Aorta (tissue), 5 donors: ENCODE data around the gene A3GALT2. TPM values are rescaled to one million over a fixed set of nuclear protein-coding genes. Genes with fewer than 3 reads are reported as not detected.
A peak's percentile ranks its signal among the peaks of the same experiment; 100 is the strongest.

ENCODE experiments used
- ATAC-seq: fragments of 200-7000 bp; cut with Tn5 transposase; one replicate; pipeline ENCODE4 v1.9.1; 2022; ENCODE audit warnings: moderate library complexity; ENCODE audit not compliant: low FRiP score
- DNase-seq, 2 donors: peaks; one replicate each; pipeline ENCODE4 v3.0.0-alpha.2; 2020
- H3K27ac ChIP-seq, 2 donors: one replicate each; pipeline ENCODE4 v1.5.1; 2013; ENCODE audit warnings: low read length in 2 of 2, mild to moderate bottlenecking in 2 of 2, moderate library complexity in 2 of 2, control low read depth in 1 of 2, inconsistent platforms in 1 of 2, low read depth in 1 of 2
- H3K27me3 ChIP-seq, 2 donors: one replicate each; pipeline ENCODE4 v1.6.1; 2013; ENCODE audit warnings: control low read depth in 1 of 2, low read length in 1 of 2, mild to moderate bottlenecking in 1 of 2, moderate library complexity in 1 of 2; ENCODE audit not compliant: insufficient read depth in 2 of 2, control insufficient read depth in 1 of 2
- H3K36me3 ChIP-seq, 2 donors: one replicate each; pipeline ENCODE4 v1.6.1; 2013; ENCODE audit warnings: control low read depth in 1 of 2, low read length in 1 of 2, mild to moderate bottlenecking in 1 of 2; ENCODE audit not compliant: insufficient read depth in 2 of 2, control insufficient read depth in 1 of 2
- H3K4me1 ChIP-seq, 2 donors: one replicate each; pipeline ENCODE4 v1.6.1; 2013; ENCODE audit warnings: low read length in 2 of 2, control low read depth in 1 of 2, mild to moderate bottlenecking in 1 of 2, moderate library complexity in 1 of 2; ENCODE audit not compliant: insufficient read depth in 2 of 2, control insufficient read depth in 1 of 2
- H3K4me3 ChIP-seq, 2 donors: one replicate each; pipeline ENCODE4 v1.5.1; 2013; ENCODE audit warnings: low read length in 2 of 2, control low read depth in 1 of 2, mild to moderate bottlenecking in 1 of 2
- H3K9me3 ChIP-seq: one replicate; pipeline ENCODE4 v1.6.1; 2013; ENCODE audit warnings: mild to moderate bottlenecking, low read length; ENCODE audit not compliant: control insufficient read depth
- WGBS, 2 donors: extraction: QIAGEN DNeasy Blood & Tissue Kit; methylation state at CpG; one replicate each; pipeline ENCODE4 v1.1.7; 2013; 5-methylcytosine and 5-hydroxymethylcytosine counted together
- intact Hi-C, 2 donors: fragments of 100-400 bp; cut with DNase I; formaldehyde crosslinking; loops; one replicate each; pipeline versions ENCODE4 v1.14.2 to v1.15.0; 2022
- polyA plus RNA-seq, 2 donors: library from polyadenylated mRNA; stranded (reverse); fragments of 200-250 nt; gene quantifications; one replicate each; pipeline ENCODE4 v1.2.3, GENCODE V29; 2013
- total RNA-seq, 2 donors: library from RNA; stranded (reverse); fragmentation: NEBNext Ultra II Directional; extraction: Animal tissue kit (Norgen Biotek cat#: 25700); gene quantifications; one replicate each; pipeline ENCODE4 v1.2.1, GENCODE V29; 2021
- donor health status: healthy with polysubstance abuse.
- donor health status: Bipolar disorder and iron deficiency.
- donor health status: DM: no; HTN: no; CAD: no.
- donor health status: DM: no; HTN: no; CAD: no.
- donor health status: DM: yes; HTN: yes; CAD: no.

A3GALT2 gene
- total and polyA plus RNA-seq, 4 donors = 0.36 to 0.81 TPM; not detected in 2

- H3K4me1 ChIP-seq = no peaks in the 10 kb centered on the region
- H3K36me3 ChIP-seq = peaks cover 6 to 23% of the 10 kb centered on the region in 2 donors
- intact Hi-C loops = no loop called here
- H3K4me3 ChIP-seq = no peak overlapping the region
- ATAC-seq (no peak), DNase-seq (peak; percentile 28 to 48)
- WGBS, 2 donors = 46 to 66% methylated on average over 22 of the region's 22 CpGs
- no peaks in the 10 kb centered on the region for H3K9me3 ChIP-seq
- no peaks in the 10 kb centered on the region for H3K27me3 ChIP-seq
- no peak overlapping the region for H3K27ac ChIP-seq
Measured at GRCh38 chr1:33324677-33325575, 4.0 kb upstream of the A3GALT2 start.

- Histone ChIP-seq H3K27me3 (no peaks in the 10 kb centered on the region), H3K4me3 (no peak overlapping the region), H3K27ac (no peak overlapping the region), H3K9me3 (no peaks in the 10 kb centered on the region), H3K36me3 (peaks cover 6 to 16% of the 10 kb centered on the region in 2 donors), H3K4me1 (no peaks in the 10 kb centered on the region)
- ATAC-seq (no peak), DNase-seq (peak in 1 of 2 donors; percentile 59)
- intact Hi-C loops = no loop called here
- whole genome bisulfite sequencing, 2 donors = 57 to 75% methylated on average over 14 of the region's 14 CpGs
Measured at GRCh38 chr1:33323663-33324477, 3.0 kb upstream of the A3GALT2 start.

GRCh38 chr1:33322870-33323585 lies 2.1 kb upstream of the A3GALT2 start:
- no peaks in the 10 kb centered on the region for H3K27me3 ChIP-seq
- intact Hi-C loops = no loop called here
- DNase-seq = peak; percentile 6 to 34
- ATAC-seq = no peak
- H3K4me1 ChIP-seq = no peaks in the 10 kb centered on the region
- no peak overlapping the region for H3K4me3 ChIP-seq
- no peak overlapping the region for H3K27ac ChIP-seq
- no peaks in the 10 kb centered on the region for H3K9me3 ChIP-seq
- H3K36me3 ChIP-seq = peaks cover 6 to 15% of the 10 kb centered on the region in 2 donors
- 68 to 69% methylated on average over 10 of the region's 10 CpGs for WGBS, 2 donors

GRCh38 chr1:33322109-33322508 lies 1.2 kb upstream of the A3GALT2 start:
- intact Hi-C loops = no loop called here
- no peak overlapping the region for H3K4me3 ChIP-seq
- H3K36me3 ChIP-seq = peaks cover 6 to 14% of the 10 kb centered on the region in 2 donors
- H3K27ac ChIP-seq = no peak overlapping the region
- DNase-seq (peak; percentile 22 to 45), ATAC-seq (no peak)
- no peaks in the 10 kb centered on the region for H3K27me3 ChIP-seq
- no peaks in the 10 kb centered on the region for H3K4me1 ChIP-seq
- 46 to 60% methylated on average over 6 of the region's 6 CpGs for whole genome bisulfite sequencing, 2 donors
- no peaks in the 10 kb centered on the region for H3K9me3 ChIP-seq

- Histone ChIP-seq H3K9me3 (no peaks in the 10 kb centered on the region), H3K27ac (no peak overlapping the region), H3K4me1 (no peaks in the 10 kb centered on the region), H3K4me3 (no peak overlapping the region), H3K27me3 (no peaks in the 10 kb centered on the region), H3K36me3 (peaks cover 6 to 12% of the 10 kb centered on the region in 2 donors)
- ATAC-seq = no peak
- intact Hi-C loops = no loop called here
- DNase-seq = peak; percentile 28 to 39
- WGBS, 2 donors = 73 to 79% methylated on average over 5 of the region's 5 CpGs
Measured at GRCh38 chr1:33321178-33321577, 280 bp upstream of the A3GALT2 start.

- no peak overlapping the region for H3K4me3 ChIP-seq
- 59 to 64% methylated on average over 12 of the region's 12 CpGs for whole genome bisulfite sequencing, 2 donors
- H3K4me1 ChIP-seq = no peaks in the 10 kb centered on the region
- H3K27me3 ChIP-seq = no peaks in the 10 kb centered on the region
- no peak overlapping the region for H3K27ac ChIP-seq
- peak; percentile 45 to 69 for DNase-seq
- intact Hi-C loops = no loop called here
- no peak for ATAC-seq
- H3K9me3 ChIP-seq = no peaks in the 10 kb centered on the region
- peaks cover 0 to 6% of the 10 kb centered on the region in 2 donors for H3K36me3 ChIP-seq
Measured at GRCh38 chr1:33319949-33320618, 814 bp downstream of the A3GALT2 start.

- 80 to 86% methylated on average over 9 of the region's 9 CpGs for WGBS, 2 donors
- H3K27me3 ChIP-seq = no peaks in the 10 kb centered on the region
- H3K4me3 ChIP-seq = no peak overlapping the region
- ATAC-seq = no peak
- peaks cover 0 to 3% of the 10 kb centered on the region in 2 donors for H3K36me3 ChIP-seq
- H3K4me1 ChIP-seq = no peaks in the 10 kb centered on the region
- no peak overlapping the region for H3K27ac ChIP-seq
- no peaks in the 10 kb centered on the region for H3K9me3 ChIP-seq
- intact Hi-C loops = no loop called here
- DNase-seq = peak; percentile 20 to 65
Measured at GRCh38 chr1:33319186-33319948, 1.5 kb downstream of the A3GALT2 start.
